ENCODE measurements around the gene MSI2. TPM values are rescaled to one million over a fixed set of nuclear protein-coding genes. Genes with fewer than 3 reads are reported as not detected.
A peak's percentile ranks its signal among the peaks of the same experiment; 100 is the strongest.

Gene MSI2
- total RNA-seq, 1 experiment from 2014 or later = 47.9 TPM

DNA sequence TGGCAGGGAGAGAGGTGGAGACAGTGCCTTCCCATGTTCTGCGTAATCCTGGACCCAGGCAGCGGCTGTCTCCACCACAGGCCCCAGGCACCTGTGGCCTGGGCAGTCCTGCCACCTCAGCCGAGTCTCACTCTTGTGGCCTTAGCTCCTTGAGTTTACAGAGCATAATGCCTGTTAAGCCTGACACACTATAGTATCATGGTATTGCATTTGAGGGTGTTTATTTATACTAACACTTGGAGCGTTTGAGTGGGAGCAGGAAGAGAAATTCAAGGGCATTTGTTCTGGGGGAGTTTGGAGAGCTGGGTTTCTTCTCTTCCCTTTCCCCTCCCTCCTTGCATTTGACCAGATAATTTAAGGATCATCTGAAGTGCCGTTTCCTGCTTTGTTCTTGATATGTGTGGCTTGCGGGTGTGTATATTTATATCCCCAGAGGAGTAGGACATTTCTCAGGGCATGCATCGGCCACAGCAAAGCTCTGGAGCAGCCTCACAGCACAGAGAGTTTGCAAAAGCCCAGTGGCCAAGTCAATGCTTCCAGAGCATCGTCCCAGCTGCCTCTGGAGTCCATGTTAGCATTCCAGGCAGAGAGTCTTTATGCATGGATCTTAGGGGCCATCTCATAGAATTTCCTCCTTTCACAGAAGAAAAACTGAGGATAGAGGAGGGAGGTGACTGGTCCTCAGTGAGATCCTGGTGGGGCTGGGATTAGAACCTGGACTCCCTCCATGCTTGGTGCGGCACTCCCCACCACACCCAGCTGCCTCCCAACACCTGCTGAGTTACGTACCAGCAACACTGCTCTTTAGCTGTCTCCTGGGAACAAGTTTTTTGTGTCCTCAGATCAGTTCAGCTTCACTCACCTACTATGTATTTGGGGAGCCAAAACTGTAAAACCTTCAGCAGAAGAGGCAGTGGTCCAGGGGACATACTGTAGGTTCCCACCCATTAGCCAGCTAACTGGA, 266.0 kb downstream of the MSI2 start:
- no peak for DNase-seq (ENCODE audit: low spot score)

DNA sequence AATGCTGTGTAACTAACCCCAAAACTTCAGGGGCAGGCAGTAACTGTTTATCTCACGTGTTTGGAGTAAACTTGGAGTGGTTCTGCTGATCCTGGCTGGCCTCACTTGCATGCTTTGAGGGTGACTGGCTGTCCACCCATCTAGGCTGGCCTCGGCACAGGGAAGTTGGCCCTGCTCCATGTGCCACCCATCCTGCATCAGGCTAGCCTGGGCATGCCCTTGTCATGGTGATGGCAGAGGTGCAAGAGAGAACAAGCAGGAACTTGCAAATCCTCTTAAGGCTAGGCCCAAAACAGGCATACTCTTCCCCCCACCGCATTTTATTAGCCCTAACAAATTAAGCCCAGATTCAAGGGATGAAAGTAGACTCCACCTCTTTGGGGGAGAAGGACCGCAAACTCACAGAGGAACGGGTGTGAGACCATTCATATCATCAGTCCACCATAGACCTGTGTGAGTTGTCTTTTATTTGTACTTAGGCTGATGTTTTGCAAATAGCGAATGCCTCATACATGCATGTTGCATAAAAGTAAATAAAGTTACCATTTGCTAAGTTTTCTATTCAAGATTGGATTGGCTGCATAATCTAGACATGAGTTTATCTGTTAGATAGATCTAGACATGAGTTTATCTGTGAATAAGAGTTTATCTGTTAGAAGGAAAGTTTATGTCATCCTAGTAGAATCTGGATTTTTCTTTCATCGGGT, 267.8 kb downstream of the MSI2 start:
- peak; percentile 90 for DNase-seq (ENCODE audit: low spot score)

DNA sequence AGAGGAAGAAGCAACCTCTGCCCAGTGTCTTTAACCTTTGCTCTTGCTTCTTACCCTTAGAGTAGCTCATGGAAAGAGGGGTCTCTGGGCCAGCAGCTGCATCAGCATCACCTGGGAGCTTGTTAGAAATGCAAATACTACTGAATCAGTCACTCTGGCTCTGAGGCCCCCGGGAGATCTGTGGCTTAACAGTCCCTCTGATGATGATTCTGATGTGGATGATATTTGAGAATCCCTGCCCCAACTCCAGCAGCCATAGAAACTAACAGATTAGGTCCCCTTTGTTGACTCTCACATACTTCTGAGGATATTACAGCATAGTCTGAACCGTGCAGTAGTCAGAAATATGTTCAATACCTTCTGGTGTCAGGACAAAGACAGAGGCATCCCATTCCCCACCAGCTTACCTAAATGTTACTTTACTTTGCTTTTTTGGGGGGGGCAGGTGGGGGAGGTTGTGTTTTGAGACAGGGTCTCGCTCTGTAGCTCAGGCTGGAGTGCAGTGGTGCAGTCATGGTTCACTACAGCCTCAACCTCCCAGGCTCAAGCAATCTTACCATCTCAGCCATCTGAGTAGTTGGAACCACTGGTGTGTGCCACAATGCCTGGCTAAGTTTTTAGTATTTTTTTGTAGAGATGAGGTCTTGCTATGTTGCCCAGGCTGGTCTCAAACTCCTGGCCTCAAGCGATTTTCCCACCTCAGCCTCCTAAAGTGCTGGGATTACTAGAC, 268.7 kb downstream of the MSI2 start:
- no peak for DNase-seq (ENCODE audit: low spot score)

DNA sequence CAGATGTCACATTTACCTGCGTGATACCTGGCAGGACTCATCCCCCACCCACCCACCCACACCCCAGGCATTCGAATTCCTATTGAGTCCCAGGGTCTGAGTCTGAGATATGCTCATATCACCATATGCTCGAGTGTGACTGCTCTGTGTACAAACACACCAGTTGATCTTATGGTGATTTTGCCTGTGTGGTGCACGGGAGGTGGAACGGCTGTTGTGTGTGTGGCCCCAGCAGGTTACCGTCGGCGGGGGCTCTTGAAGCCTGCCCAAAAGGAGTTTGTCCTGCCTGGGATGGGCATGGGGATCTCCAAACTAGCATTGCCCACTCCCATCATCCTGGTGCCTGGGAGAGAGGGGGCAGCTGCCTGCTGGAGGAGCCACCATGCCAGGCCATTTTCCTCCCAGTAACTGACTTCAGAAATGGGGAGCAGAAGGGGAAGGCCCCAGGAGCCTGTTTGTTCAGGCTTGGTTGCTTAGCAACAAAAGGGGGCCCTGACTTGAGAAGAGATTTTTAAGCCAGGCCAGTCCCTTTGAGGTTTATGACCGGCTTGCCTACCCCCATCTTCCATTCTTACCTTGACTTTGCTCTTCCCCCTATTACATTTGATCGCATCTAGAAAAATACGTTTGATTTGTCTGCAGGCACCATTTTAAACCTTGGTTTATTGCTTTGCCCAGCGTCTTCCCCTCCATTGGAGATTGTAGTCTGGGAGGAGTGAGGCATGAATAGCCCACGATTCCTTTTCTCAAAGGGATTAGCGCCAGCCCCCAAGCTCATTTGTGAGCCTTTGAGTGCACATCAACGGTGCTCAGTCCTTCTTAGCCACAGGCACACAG, 271.1 kb downstream of the MSI2 start:
- no peak for DNase-seq (ENCODE audit: low spot score)

DNA sequence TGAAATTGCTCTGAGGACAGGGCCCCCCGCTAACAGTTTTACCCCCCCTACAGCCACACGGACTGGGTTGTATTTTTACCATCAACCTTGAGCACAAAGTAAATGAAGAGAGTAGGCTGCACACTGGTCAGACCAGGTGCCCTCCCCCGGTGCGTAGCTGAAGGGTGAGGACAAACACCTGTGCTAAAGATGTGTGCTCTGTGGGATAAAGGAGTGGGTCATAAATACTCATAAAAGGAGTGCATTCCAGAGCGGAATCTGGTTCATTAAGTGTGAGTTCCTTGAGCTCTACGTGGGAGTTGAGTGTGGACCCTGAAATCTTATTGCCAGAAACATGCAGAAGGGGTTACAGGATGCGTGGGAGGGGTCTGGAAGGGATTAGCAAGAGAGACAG, 271.7 kb downstream of the MSI2 start:
- DNase-seq (ENCODE audit: low spot score) = no peak

DNA sequence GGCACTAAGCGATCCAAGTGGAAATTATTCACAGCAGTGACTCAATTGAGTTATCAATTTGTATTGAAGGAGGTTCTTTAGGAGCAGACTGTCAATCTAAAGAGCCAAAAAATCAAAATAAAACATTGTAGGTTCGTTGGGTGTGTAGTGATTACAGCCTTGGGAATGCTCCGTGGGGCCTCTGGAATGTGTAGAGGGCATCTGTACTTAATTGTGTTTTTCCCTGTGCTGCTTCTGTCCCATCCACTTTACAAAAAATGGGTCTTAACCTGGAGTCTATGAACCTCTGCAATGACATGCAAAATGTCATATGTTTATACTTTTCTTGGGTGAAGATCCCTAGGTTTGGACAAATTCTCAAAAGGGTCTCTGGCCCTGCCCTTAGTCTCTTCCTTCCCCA, 273.7 kb downstream of the MSI2 start:
- DNase-seq (ENCODE audit: low spot score) = peak; percentile 37

DNA sequence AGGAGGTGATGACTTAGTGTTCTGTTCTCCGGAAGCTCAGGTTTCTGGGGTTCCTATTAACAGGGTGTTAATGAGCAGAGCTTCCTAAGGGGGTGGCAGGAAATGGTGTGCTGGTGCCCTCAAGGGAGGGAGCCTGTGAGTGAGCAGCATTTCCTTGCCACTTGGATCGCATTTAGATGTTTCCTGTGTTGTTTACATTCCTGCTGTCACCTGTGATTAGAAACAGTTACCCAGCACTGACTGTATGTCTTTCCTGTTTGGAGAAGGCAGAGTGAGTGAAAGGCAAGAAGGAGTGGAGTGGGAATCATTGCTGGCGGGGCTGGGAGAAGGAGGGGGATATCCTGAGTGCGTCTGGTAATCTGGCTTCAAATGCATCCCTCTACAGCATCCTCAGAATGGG, 274.2 kb downstream of the MSI2 start:
- DNase-seq (ENCODE audit: low spot score) = peak; percentile 80

DNA sequence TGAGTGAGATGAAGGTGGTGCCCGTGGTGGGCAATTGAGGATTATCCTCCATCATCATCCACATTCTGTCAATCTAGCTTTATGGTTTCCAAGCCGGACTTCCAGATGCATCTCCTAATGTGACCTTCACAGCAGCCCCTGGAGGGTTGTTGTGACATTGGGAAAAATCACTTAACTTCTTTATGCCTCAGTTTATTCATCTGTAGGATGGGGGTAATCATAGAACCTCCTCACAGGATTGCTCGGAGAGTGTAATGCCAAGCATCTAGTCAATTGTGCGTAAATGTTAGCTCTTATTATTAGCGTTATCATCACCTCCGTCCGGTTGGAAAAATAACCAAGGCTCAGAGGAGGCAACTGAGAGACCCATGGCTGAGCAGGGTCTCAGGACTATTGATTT, 274.8 kb downstream of the MSI2 start:
- DNase-seq (ENCODE audit: low spot score) = no peak

DNA sequence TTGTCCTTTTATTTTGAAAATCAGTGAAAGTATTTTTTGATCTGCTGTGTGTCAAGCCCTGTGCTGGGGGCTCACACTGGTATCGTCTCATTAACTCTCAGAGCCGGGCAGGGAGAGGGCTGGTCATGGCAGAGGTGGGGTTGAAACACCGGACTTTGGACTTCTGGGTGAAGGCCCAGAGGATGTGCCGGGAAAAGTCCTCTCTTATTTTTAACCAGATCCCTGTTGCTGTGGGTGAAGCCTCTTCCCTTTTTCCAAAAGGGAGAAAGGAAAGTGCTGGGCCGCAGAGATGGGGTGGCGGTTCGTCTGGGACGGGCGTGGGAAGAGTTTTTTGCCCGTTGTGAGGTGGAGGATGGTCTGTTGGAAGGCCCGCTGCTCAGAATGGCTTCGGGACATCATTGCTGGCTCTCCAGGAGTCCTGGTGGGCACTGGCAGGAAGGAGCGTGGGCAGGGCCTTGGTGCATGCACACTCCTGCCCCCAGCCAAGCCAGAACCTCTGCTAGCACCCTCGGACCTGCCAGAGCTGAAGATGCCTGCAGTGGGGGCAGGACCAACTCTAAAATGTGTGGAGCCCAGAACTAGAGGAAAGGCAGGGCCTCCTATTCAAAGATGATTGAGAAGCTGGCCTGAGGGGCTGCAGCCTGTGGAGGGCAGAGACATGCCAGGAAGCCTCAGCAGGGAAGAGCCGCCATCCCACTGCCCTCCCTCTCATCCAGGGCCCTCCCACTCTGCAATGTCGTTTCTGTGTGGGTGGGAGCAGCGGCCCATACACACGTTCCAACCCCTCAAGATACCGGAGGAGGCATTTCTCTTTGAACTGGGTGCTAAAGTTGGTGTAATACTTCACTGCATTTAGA, 275.6 kb downstream of the MSI2 start:
- no peak for DNase-seq (ENCODE audit: low spot score)

DNA sequence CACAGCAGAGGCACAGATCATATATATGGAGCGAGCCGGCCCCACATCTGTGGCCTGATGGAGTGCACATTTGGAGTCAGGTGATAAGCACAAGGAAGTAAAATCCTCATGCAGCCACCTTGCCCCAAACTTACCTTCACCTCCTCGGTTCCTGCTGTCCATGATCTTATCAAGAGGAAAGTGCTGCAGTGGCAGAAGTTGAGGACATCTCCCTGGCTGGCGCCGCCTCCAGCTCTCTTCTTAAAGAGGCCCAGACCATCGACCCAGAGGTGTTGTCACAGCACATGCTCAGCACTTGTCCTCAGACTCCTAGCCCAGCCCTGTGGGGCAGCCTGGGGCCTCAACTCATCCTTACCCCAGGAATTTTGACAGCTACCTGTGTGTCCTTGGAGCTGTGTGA, 276.2 kb downstream of the MSI2 start:
- no peak for DNase-seq (ENCODE audit: low spot score)

DNA sequence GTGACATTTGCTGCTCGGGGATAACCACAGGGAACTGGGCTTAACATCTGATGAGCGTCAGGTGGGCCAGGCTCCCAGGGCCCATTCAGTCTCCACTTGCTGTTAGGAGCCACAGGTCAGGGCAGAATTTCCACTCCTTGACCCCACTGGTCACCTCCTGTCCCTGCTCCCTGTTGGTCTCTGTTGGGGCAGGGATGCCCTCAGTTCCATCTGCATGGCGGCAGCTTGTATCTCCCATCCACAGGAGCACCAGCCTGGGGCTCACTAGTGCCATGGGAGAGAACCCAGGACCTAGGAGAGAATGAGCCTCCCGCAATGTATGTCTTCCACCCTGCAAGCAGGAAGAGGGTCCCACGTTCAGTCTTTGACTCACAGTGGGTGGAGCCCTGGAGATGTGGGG, 276.6 kb downstream of the MSI2 start:
- DNase-seq (ENCODE audit: low spot score) = no peak

DNA sequence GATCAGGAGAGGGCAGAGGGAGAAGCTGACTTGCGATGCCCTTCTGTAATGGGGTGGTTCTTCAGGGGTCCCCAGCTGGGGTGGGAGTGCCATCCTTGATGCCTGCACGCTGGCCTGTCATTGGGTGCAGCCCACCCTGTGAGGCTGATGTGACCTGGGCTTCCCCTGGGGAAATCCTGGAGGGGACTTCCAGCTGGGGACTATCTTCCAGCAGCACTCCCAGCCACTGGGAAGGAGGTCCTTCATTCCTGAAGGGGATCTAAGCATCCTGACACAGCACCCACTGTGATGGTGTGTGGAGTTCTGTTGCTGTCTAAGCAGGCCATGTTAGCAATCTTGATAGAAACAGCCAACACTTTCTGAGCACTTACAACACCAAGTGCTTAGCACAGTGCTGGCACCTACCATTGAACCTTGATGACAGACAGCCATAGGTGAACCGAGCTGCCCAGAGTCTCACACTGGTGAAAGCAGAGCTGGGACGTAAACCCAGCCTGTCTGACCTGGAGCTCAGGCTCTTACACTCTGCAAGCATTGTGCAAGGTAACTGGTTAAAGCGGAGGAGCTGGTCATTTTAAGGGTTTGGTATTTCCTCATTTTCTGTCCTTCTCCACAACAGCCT, 277.5 kb downstream of the MSI2 start:
- no peak for DNase-seq (ENCODE audit: low spot score)

DNA sequence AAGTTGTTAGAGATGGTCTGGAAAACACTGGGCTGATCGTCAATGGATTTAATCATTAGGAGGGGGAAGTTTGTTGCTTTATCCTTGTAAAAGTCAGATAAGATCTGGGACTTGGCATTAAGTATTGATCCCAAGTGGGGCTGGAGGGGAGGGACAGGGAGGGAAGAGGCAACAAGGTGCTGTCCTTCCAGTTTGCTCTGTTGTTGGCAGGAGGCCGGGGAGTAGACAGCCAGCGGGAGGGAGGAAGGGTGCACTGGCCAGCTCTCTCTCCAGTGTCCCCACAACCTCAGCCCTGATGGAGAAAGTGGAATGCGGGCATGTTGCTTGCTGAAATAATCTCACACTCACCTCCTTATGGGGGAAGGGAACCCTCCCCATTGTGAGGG, 278.5 kb downstream of the MSI2 start:
- no peak for DNase-seq (ENCODE audit: low spot score)

DNA sequence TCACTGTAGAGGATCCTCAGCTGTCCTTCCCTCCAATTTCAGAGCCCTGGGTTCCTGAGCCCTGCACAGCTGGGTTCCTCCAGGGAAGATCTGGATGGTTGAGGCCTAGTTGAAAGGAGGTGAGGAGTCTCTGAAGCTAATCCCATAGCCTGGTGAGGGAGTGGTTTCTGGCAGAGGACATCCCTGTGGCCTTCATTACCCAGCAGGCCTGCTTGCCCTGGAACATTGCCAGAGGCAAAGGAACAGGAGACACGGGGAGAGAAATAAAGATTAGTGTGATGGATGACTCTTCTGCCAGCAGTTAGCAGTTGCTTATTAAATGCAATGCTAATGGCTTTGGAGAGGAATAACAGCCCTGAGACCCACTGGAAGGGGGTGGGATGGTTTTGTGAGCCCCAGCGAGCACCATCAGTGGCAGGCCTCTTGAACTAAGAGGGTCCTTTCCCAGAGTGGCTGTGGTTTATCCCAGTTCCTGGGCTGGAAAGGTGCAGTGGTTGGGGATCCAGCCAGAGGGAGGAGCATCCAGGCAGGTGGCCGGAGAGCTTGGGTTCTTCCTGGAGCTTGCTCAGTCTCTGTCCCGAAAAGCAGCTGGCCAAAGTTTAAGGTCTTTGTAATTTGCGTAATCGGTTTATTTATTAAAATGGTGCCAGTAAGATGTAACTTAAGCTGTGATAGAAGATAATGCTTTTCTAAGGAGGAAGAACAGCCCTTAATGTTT, 279.1 kb downstream of the MSI2 start:
- DNase-seq (ENCODE audit: low spot score) = no peak

DNA sequence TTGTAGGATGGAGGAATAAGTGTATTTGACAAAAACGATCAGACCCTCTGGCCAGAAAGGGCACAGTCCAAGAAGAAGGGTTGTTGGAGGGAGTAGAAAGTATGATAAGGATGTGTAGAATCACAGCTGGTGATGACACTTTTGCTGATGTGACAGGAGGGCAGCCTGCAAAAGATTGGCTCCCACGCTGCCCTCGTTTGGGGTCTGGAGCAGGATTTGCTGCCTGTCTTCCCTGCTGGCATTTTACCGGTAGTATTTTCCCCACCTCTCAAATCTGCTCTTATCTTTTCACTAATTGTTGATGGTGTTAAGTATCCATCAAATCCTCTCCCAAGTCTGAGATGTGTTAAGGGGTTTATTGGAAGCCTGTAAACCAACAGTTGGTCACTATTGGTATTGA, 280.0 kb downstream of the MSI2 start:
- no peak for DNase-seq (ENCODE audit: low spot score)

DNA sequence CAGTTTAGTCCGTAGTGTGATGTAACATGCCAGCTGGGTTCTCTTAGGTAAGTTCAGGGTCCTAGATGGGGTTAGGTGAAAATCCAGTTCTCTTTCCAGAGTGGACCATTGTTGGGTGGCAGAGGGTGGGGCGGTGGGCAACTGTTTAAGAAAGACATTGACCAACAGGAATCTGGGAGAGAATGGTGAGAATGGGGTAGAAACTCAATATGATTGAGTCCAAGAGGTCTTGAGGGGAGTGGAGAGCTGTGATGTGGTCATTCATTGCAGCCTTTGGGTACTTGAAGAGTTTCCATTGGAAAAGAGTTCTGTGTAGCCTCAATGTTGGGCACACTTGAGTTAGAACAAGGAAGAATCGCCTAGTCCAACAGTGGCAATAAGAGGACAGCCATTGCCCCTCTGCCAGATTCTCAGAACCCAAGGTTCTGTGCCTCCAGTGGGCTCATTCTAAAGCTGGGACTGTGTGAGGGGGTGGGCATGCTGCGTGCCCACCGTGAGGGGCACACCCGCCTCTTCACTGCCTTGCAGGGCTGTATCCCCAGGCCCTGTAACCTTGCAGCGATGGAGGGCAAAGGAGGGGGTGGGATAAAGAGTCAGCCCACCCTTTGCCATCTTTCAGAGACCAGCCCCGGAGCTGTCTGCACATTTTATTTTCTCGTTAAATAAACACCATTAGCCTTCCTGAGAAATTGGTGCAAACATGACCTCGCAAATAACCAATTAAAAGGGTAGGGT, 280.6 kb downstream of the MSI2 start:
- no peak for DNase-seq (ENCODE audit: low spot score)

DNA sequence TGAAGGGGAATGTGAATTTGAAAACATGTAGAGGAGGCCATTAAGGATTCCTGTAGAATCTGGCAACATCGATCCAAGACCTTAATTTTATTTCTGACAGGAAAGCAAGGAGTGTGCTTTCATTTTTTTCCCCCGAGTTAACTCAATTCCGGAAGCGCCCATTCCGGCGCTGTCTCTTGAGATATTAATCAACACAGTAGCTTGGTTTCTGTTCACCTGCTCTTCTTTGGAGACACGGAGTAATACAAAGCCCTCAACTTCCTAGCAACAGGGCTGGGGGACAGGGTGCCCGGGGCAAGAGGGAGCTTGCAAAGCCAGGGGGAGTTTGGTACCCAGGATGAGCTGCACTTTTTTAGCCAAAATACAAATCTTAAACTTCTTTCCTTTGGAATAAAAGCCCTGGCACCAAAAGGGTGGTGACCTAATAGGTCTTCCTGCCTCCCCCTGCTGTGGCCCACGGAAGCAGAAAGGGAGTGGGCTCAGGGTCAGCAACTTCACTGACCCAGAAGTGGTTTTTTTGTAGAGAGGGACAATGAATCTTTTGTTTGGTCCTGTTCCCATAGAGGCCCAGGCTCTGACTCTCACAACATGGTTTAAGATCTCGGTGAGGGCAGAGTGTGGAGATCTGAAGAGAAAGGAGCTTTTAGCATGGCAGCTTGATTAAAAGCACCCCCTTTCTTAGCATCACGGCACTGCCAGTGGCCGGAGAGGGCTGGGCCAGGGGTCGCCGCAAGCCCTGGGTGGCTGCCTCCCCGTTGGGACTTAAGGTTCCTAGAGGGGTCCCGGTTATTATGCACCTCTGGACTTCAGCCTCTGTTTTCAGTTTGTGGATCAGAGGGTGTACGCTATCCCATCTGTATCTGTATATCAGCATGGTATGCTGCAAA, 281.4 kb downstream of the MSI2 start:
- no peak for DNase-seq (ENCODE audit: low spot score)
